GM19468 (cell line): Measurements from ENCODE around the gene CDK14.
A peak's percentile ranks its signal among the peaks of the same experiment; 100 is the strongest.

Experiments used
- ATAC-seq: cut with Tn5 transposase; IDR thresholded peaks from one replicate; pipeline ENCODE4 v1.9.1; 2021; ENCODE audit warnings: mild to moderate bottlenecking, moderate library complexity, moderate number of reproducible peaks; ENCODE audit not compliant: unreplicated experiment; ENCODE audit errors: extremely low read depth

CDK14 gene

GRCh38 chr7:90595801-90596670 is at the start of gene CDK14:
CDK14 (plus strand) TSS chr7:90596321; CDS start chr7:90596628, 307 bp downstream.
- ATAC-seq = peak; percentile 21

DNA sequence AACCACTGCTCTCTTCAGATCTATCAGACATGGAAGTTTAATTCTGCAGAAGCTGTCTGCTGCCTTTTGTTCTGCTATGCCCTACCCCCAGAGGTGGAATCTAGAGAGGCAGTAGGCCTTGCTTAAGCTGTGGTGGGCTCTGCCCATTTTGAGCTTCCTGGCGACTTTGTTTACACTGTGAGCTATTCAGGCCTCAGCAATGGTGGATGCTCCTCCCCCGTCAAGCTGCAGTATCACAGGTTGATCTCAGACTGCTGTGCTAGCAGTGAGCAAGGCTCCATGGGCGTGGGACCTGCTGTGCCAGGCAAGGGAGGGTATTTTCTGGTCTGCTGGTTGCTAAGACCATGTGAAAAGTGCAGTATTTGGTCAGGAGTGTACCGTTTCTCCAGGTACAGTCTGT is 45.1 kb upstream of the CDK14 start:
- no peak for ATAC-seq

DNA sequence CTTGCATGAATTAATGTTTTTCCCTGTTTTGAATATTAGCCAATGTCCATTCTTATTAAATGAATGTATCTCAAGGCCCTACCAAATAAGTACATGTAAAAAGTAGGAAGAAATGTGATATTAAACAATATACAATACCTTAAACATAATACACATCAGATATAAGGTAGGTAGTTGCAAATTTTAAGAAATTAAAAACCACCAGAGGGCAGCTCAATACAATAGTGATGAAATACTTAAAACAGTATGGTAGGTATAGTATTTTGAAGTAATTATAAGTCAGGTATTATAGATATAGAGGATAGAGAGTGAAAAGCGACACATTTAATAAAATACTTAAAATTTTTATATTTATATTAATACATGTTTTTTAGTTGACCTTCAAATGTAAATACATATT is 43.6 kb upstream of the CDK14 start:
- no peak for ATAC-seq

DNA sequence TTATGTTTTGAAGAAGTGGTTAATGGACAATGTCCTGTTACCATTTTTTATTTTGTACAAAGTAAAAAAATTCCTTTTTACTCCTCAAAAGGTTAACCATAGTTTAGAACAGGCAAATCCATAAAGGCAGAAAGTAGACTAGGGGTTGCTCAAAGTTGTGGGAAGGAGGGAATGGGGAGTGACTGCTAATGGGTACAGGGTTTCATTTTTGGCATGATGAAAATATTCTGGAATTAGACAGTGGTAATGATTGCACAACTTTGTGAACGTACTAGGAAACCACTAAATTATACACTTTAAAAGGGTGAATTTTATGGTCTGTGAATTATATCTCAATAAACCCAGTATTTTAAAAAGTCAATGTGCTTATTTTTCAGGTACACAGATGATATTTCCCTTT is 35.4 kb upstream of the CDK14 start:
- no peak for ATAC-seq

DNA sequence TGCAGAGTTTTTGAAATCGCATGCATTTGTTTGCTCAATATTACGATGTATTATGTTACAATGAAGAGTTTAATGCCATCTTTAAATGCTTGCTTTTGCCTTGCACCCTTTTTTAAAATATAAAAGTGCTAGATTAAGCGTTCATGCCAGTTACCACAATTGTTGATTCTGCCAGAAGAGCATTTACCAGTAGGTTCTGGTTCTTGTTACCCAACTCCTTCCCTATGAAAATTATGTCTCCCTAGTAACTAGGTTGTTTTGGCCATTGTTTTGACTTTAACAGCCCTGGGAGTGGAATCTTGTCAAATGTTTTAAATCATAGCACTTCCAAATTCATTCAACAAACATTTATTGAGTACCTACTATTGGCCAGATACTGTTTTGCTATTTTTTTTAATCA is 32.8 kb upstream of the CDK14 start:
- ATAC-seq = no peak

DNA sequence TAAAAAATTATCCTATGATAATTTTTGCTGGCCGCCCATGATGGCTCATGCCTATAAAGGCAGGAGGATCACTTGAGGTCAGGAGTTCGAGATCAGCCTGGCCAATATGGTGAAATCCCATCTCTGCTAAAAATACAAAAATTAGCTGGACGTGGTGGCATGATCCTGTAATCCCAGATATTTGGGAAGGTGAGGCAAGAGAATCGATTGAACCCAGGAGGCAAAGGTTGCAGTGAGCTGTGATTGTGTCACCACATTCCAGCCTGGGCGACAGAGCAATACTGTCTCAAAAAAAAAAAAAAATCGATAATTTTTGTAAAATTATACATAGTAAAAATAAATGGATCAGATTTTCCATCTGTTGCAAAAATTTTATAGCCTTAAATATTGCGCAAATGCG is 31.7 kb upstream of the CDK14 start:
- ATAC-seq = no peak

GRCh38 chr7:90568213-90568612 is 27.9 kb upstream of the CDK14 start:
- no peak for ATAC-seq

DNA sequence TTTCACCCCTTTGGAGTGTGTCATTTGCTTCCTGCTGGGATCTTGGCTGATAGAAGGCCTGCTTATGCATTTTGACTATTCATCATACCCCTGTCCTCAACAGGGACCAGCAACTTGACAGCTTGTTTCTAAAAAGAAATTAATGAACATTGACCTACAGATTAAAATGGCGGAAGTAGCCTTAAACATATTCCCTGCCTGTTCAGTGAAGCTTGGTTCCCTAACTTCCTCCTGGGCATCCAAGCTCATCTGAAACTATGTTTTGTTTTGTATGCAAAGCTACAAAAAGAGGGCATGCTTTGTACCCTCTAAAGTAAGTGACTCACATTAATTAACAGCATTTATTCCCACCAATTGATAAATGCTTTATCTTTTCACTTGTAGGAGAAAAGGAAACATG is 26.8 kb upstream of the CDK14 start:
- no peak for ATAC-seq

DNA sequence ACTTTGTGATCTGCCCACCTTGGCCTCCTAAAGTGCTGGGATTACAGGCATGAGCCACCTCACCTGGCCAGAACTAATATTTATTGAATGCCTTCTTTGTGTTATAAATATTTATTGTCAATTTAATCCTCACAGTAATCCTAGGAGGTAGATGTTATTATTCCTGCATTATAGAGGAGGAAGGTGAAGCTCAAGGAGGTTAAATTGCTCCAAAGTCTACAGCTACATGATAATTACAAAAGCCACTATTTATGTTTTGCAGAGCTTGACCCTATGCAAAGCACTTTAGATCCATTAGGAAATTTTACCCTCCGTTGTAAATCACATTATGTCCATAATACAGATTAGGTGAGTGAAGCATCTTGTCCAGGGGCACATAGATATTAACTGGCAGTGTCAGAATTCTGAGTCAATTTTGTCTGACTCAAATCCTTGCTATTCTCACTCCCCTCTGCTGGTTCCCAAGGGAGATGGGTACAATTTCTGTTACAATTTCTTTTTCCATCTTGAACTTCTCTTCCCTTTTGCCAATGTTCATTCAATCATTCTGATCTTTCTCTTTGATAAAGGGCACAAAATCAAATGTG is 25.7 kb upstream of the CDK14 start:
- ATAC-seq = no peak

DNA sequence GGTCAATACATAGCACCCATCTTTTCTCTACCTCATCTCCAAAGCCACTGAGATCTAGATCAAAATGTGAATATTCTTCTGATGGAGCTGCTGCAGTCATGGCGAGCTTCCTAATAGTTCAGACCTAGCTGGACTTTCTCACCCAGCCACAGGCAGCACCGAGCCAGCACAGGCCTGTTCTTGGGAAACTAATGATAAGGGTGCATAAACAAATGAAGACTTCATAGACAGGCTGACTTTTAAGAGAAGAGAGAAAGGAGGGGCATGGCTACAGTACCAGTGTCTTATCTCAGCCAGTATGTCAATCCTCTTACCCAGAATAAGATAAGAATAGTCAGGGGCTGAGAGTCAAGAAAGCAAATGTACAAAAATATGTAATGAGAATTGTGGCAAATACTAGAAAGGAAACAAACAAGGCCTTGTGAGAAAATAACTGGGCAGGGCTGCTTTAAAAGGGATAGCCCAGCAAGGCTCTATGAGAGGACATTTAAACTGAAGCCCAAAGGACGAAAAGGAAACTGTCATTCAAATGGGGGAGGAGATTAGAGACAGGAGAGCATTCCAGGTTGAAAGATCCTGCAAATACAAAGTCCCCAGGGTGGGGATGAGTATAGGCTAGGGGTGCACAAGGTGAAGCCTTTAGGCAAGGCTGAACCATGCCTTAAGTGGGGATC is 21.8 kb upstream of the CDK14 start:
- ATAC-seq = no peak

- ATAC-seq = no peak
Observed at GRCh38 chr7:90574820-90575187, 21.3 kb upstream of the CDK14 start.

DNA sequence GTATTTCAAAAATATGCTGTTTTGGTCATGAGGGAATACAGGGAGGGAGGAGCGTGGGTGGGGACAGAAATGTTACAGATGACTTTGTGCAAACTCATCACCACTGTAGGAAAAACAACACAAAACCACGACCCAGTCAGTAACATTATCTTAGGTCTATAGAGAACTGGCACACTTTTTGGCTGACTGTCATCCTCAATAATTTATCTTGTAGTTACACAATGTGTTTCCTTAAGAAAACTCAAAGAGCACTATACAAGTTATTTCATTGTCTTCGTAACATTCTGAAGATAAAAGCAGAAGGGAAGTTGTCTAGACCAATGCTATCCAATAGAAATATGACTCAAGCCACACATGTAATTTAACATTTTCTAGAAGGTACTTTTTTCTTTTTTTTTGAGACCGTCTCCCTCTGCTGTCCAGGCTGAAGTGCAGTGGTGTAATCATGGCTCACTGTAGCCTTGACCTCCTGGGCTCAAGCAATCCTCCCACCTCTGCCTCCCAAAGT is 16.9 kb upstream of the CDK14 start:
- ATAC-seq = no peak

- no peak for ATAC-seq
Observed at GRCh38 chr7:90580051-90580450, 16.1 kb upstream of the CDK14 start.

DNA sequence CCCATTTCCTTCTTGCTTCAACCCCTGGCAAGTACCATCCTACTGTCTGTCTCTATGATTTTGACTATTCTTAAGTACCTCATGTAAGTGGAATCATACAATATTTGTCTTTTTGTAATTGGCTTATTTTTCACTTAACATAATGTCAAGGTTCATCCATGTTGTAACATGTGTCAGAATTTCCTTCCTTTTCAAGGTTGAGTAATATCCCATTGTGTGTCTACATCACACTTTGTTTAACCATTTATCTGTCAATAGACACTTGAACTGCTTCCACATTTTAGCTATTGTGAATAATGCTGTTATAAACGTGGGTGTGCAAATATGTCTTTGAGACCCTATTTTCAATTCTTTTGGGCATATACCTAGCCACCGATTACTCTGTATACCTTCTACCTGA is 14.0 kb upstream of the CDK14 start:
- ATAC-seq = no peak

- no peak for ATAC-seq
Observed at GRCh38 chr7:90584378-90584777, 11.7 kb upstream of the CDK14 start.

- ATAC-seq = no peak
Observed at GRCh38 chr7:90586091-90586490, 10.0 kb upstream of the CDK14 start.

- no peak for ATAC-seq
Observed at GRCh38 chr7:90587766-90588165, 8.4 kb upstream of the CDK14 start.

DNA sequence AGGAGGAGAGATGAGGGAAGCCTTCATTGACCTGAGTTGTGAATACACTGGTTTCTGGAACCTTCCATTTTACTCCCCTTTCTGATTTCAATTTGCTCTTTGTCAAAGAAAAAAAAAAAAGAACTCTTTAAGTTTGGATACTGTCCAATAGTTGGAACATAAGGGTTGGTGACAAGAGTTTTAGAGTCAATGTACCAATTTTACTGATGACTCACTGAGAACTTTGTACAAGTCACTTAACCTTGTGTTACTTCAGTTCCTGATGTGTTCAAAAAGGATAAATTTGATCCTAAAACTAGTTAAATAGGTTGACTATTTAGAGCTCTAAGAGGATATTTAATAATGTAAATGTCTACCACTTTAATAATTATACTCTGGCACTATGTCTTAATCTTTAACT is 4.1 kb upstream of the CDK14 start:
- ATAC-seq = no peak

DNA sequence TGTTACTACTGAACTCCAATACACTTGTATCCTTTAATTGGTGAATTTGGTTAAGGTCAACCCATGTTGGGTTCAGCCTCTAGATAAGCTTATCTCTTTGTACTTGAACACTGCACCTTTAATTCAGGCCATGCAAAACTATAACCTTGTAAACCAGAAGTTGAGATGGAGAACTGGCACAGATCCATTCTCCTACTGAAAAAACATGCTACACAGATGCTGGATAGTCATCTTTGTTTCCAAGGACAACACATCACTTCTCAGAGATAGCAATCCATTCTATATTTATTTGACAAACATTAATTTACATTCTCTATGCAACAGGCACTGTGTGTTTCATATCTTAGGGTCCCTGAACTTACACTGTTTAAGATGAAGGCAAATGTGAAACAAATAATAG is 2.9 kb upstream of the CDK14 start:
- ATAC-seq = no peak

DNA sequence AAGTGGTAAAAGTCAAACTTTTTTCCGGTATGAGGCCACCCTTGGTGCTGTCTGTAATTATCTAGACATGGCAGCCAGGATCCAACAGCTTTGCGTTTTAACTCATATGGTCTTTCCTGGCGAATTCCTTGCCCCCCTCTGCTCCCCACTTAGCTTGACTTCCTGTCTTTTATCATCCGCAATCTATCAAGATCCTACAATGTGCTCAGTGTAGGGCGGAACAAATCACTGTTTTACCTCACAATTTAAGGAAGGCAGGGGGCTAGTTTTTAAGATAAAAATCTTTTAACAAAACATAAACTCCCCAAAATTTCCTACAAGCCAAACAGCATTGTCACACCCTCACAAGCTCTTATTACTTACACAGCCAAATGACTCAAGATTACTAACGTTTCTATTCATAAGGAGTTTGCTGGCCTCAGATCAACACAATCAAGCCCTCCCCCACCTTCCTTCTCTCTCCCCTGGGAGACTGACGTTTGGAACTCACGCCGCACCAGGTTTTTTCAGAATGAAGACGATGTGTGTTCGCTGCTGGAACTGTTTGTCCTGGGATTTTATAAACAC is 1.3 kb upstream of the CDK14 start:
- ATAC-seq = no peak

DNA sequence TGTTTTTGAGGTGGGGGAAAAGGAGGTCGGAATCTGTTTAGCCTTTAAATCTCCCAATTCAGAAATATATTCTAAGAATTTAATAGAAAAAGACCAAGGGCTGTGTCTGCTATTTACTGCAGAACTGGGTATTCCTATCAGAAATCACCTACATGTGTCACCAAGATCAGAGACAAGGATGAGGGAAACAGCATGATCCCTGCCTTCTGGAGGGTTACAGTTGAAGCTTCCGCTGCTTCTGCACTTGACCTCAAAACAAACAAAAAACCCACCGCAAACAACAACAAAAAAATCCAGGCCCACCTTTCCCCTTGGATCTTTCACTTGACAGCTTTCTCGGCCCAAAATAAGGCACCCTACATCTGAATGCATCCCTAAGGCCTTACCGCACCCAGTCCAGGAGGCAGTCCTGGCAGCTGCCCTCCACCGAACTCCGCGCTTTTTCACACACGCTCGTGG is 750 bp upstream of the CDK14 start:
- ATAC-seq = no peak
